Neural cell (in vitro differentiated cells): ENCODE data around the gene DISP3. TPM values are rescaled to one million over a fixed set of nuclear protein-coding genes. Genes with fewer than 3 reads are reported as not detected.

Experiments
- H2AFZ ChIP-seq: fragments of 200-600, 300-800 bp; sonication (generic), shearing (Covaris generic); 2 replicates; pipeline ENCODE4 v1.6.0; 2014; ENCODE audit warnings: low read depth, mild to moderate bottlenecking, antibody characterized with exemption, low read length, moderate library complexity
- H3F3A ChIP-seq: fragments of 200-600 bp; shearing (Covaris generic); 2 replicates; pipeline ENCODE4 v1.6.1; 2016; ENCODE audit warnings: mild to moderate bottlenecking, moderate library complexity, mixed read lengths, antibody characterized with exemption, low read length; ENCODE audit not compliant: insufficient read depth, poor library complexity, severe bottlenecking
- H3K27ac ChIP-seq: fragments of 200-600, 300-800 bp; sonication (generic), shearing (Covaris generic); 2 replicates; pipeline ENCODE4 v1.5.1; 2014; ENCODE audit warnings: mild to moderate bottlenecking, low read length, moderate library complexity
- H3K27me3 ChIP-seq: fragments of 300-800, 200-600 bp; sonication (generic), shearing (Covaris generic); 2 replicates; pipeline ENCODE4 v1.6.0; 2014; ENCODE audit warnings: mild to moderate bottlenecking, low read depth, low read length, moderate library complexity; ENCODE audit not compliant: insufficient read depth
- H3K36me3 ChIP-seq: fragments of 300-800, 200-600 bp; sonication (generic), shearing (Covaris generic); 2 replicates; pipeline ENCODE4 v1.5.1; 2014; ENCODE audit warnings: mild to moderate bottlenecking, antibody characterized with exemption, low read length, moderate library complexity; ENCODE audit not compliant: insufficient read depth
- H3K4me2 ChIP-seq: fragments of 300-800, 200-600 bp; sonication (generic), shearing (Covaris generic); 2 replicates; pipeline ENCODE4 v1.6.0; 2014; ENCODE audit warnings: mild to moderate bottlenecking, low read length
- H3K4me3 ChIP-seq: fragments of 300-800, 200-600 bp; sonication (generic), shearing (Covaris generic); 2 replicates; pipeline ENCODE4 v1.5.1; 2014; ENCODE audit warnings: mild to moderate bottlenecking, low read length, moderate library complexity
- H3K79me2 ChIP-seq: fragments of 200-600 bp; shearing (Covaris generic); replicated peaks from 2 replicates; pipeline ENCODE4 v1.6.0; 2014; ENCODE audit warnings: mild to moderate bottlenecking, low read length, moderate library complexity; ENCODE audit not compliant: insufficient read depth
- H3K9ac ChIP-seq: fragments of 300-800, 200-600 bp; sonication (generic), shearing (Covaris generic); 2 replicates; pipeline ENCODE4 v1.6.1; 2016; ENCODE audit warnings: mild to moderate bottlenecking, low read length, mixed read lengths
- H3K9me2 ChIP-seq: fragments of 200-600 bp; shearing (Covaris generic); 2 replicates; pipeline ENCODE4 v1.6.1; 2016; ENCODE audit warnings: mild to moderate bottlenecking, low read length, mixed read lengths; ENCODE audit not compliant: insufficient read depth
- H3K9me3 ChIP-seq: fragments of 200-600, 300-800 bp; sonication (generic), shearing (Covaris generic); 2 replicates; pipeline ENCODE4 v1.6.1; 2016; ENCODE audit warnings: mild to moderate bottlenecking, mixed run types, low read length, moderate library complexity, mixed read lengths
- H4K20me1 ChIP-seq: fragments of 200-600 bp; shearing (Covaris generic); 2 replicates; pipeline ENCODE4 v1.6.1; 2016; ENCODE audit warnings: mild to moderate bottlenecking, mixed run types; ENCODE audit not compliant: insufficient read depth
- EP300 ChIP-seq: fragments of 450-650 bp; conservative IDR thresholded peaks from 2 replicates; pipeline ENCODE4 v1.6.1; 2014; ENCODE audit warnings: antibody characterized with exemption, mild to moderate bottlenecking, moderate library complexity; ENCODE audit not compliant: poor library complexity, severe bottlenecking
- EZH2 ChIP-seq: fragments of 200-600, 300-800 bp; shearing (Covaris generic), sonication (generic); IDR thresholded peaks from 2 replicates; pipeline ENCODE4 v1.6.1; 2014; ENCODE audit warnings: antibody characterized with exemption, low read length, borderline replicate concordance, mild to moderate bottlenecking; ENCODE audit not compliant: insufficient read depth, poor library complexity, severe bottlenecking
- MXI1 ChIP-seq: fragments of 450-650 bp; conservative IDR thresholded peaks from 2 replicates; pipeline ENCODE4 v1.6.1; 2014; ENCODE audit warnings: antibody characterized with exemption, mild to moderate bottlenecking; ENCODE audit not compliant: poor library complexity, severe bottlenecking
- POLR2AphosphoS5 ChIP-seq: IDR thresholded peaks from 2 replicates; pipeline ENCODE4 v1.6.1; 2012
- RAD21 ChIP-seq: fragments of 450-650 bp; conservative IDR thresholded peaks from 2 replicates; pipeline ENCODE4 v1.6.1; 2014; ENCODE audit warnings: antibody characterized with exemption, mild to moderate bottlenecking, moderate library complexity
- SMC3 ChIP-seq: fragments of 450-650 bp; conservative IDR thresholded peaks from 2 replicates; pipeline ENCODE4 v1.6.1; 2014; ENCODE audit warnings: antibody characterized with exemption, mild to moderate bottlenecking, moderate library complexity; ENCODE audit not compliant: poor library complexity
- TAF1 ChIP-seq: IDR thresholded peaks from 2 replicates; pipeline ENCODE4 v1.6.1; 2012; ENCODE audit warnings: low read depth
- polyA plus RNA-seq: library from polyadenylated mRNA; depleted of rRNA; stranded (reverse); fragments of >200 nt; gene quantifications from 2 replicates; pipeline ENCODE4 v1.2.3, GENCODE V29; 2014
- TF ChIP-seq, protein P1 (sequence below): IDR thresholded peaks from 2 replicates; pipeline ENCODE4 v1.6.1; 2012; ENCODE audit warnings: borderline replicate concordance
- TF ChIP-seq, protein P2 (sequence below): fragments of 450-650 bp; IDR thresholded peaks from 2 replicates; pipeline ENCODE4 v1.5.1; 2014; ENCODE audit warnings: antibody characterized with exemption, mild to moderate bottlenecking, moderate library complexity; ENCODE audit not compliant: poor library complexity, severe bottlenecking

DISP3 gene
- polyA plus RNA-seq, 1 donor from 2014 or later, result 14.9 TPM

DNA sequence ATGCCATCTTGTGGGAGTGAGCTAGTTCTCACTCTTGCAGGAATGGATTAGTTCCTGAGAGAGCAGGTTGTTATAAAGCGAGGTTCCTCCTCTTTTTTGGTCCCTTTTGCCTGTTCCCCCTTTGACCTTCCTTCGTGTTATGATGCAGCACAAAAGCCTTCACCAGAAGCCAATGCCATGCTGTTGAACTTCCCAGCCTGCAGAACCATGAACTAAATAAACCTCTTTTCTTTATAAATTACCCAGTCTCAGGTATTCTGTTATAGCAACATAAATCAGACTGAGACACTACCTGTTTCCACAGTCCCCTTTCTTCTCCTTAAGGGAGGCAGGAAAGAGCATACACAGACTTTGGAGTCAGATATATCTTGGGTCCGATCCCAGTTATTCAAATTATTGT lies 25.6 kb downstream of the DISP3 start:
- no peak overlapping the region for H2AFZ ChIP-seq
- no peak overlapping the region for H3K4me2 ChIP-seq
- H4K20me1 ChIP-seq, result no peaks in the 10 kb centered on the region
- no peaks in the 10 kb centered on the region for H3K79me2 ChIP-seq
- H3K9me3 ChIP-seq, result peaks cover 29% of the 10 kb centered on the region
- H3K27ac ChIP-seq, result no peak overlapping the region
- H3K36me3 ChIP-seq, result peaks cover 34% of the 10 kb centered on the region
- no peak overlapping the region for H3K4me3 ChIP-seq
- H3K9ac ChIP-seq, result no peak overlapping the region
- TF ChIP-seq TAF1 (no peak), EZH2 (no peak), RAD21 (no peak), MXI1 (no peak), POLR2AphosphoS5 (no peak), SMC3 (no peak), EP300 (no peak)
- TF ChIP-seq, protein P1, sequence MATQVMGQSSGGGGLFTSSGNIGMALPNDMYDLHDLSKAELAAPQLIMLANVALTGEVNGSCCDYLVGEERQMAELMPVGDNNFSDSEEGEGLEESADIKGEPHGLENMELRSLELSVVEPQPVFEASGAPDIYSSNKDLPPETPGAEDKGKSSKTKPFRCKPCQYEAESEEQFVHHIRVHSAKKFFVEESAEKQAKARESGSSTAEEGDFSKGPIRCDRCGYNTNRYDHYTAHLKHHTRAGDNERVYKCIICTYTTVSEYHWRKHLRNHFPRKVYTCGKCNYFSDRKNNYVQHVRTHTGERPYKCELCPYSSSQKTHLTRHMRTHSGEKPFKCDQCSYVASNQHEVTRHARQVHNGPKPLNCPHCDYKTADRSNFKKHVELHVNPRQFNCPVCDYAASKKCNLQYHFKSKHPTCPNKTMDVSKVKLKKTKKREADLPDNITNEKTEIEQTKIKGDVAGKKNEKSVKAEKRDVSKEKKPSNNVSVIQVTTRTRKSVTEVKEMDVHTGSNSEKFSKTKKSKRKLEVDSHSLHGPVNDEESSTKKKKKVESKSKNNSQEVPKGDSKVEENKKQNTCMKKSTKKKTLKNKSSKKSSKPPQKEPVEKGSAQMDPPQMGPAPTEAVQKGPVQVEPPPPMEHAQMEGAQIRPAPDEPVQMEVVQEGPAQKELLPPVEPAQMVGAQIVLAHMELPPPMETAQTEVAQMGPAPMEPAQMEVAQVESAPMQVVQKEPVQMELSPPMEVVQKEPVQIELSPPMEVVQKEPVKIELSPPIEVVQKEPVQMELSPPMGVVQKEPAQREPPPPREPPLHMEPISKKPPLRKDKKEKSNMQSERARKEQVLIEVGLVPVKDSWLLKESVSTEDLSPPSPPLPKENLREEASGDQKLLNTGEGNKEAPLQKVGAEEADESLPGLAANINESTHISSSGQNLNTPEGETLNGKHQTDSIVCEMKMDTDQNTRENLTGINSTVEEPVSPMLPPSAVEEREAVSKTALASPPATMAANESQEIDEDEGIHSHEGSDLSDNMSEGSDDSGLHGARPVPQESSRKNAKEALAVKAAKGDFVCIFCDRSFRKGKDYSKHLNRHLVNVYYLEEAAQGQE, result no peak
- TF ChIP-seq, protein P2, sequence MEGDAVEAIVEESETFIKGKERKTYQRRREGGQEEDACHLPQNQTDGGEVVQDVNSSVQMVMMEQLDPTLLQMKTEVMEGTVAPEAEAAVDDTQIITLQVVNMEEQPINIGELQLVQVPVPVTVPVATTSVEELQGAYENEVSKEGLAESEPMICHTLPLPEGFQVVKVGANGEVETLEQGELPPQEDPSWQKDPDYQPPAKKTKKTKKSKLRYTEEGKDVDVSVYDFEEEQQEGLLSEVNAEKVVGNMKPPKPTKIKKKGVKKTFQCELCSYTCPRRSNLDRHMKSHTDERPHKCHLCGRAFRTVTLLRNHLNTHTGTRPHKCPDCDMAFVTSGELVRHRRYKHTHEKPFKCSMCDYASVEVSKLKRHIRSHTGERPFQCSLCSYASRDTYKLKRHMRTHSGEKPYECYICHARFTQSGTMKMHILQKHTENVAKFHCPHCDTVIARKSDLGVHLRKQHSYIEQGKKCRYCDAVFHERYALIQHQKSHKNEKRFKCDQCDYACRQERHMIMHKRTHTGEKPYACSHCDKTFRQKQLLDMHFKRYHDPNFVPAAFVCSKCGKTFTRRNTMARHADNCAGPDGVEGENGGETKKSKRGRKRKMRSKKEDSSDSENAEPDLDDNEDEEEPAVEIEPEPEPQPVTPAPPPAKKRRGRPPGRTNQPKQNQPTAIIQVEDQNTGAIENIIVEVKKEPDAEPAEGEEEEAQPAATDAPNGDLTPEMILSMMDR, result no peak
- H3K9me2 ChIP-seq, result no peaks in the 10 kb centered on the region
- H3K27me3 ChIP-seq, result no peaks in the 10 kb centered on the region
- no peaks in the 10 kb centered on the region for H3F3A ChIP-seq

DNA sequence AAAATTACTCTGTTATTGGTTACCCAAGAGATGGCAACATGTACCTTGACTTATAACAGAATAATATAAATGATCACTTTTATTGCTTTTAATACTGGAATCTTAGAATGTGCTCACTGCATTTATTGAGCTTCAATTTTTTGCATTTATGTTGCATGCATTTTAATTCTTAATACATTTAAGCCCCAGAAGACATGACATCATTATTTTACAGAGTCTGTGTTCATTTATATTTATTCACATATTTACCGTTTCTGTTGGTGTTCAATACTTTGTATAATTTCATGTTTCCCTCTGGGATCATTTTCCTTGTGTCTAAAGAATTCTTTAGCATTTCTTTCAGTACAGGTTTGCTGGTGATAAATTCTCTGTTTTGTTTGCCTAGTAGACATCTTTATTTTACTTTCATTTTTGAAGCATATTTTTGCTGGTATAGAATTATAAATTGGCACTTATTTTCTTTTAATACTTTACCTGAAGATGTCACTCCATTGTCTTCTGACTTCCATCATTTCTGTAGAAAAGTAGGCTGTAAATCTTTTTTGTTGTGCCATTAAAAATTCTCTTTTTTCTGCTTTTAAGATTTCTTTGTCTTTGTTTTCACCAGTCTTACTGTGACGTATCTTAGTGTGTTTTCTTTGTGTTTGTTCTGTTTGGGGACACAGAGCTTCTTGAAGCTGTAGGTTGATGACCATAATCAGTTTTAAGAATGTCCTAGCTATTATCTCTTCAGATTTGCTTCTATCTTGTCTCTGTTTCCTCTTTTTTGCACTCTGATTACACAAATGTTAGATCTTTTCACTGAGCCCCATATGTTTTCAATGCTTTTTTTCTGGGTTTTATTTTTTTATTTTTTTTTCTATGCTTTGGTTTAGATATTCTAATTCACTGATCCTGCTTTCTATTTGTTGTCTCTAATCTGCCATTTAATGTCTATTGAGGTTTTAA lies 26.9 kb downstream of the DISP3 start:
- TF ChIP-seq, protein P2, result no peak
- TF ChIP-seq EZH2, result no peak
- TF ChIP-seq RAD21, result no peak
- Histone ChIP-seq H3K27ac (no peak overlapping the region), H3K79me2 (no peaks in the 10 kb centered on the region), H3K36me3 (peaks cover 34% of the 10 kb centered on the region), H3K27me3 (no peaks in the 10 kb centered on the region), H4K20me1 (no peaks in the 10 kb centered on the region), H3K9me3 (peaks cover 29% of the 10 kb centered on the region), H3K4me3 (no peak overlapping the region), H3K9ac (no peak overlapping the region), H3K9me2 (no peaks in the 10 kb centered on the region), H3F3A (no peaks in the 10 kb centered on the region), H3K4me2 (no peak overlapping the region), H2AFZ (no peak overlapping the region)
